Activated naive CD4-positive, alpha-beta T cell (primary cell): ENCODE data around the gene TTC21A.

Experiments
- DNase-seq, 4 experiments: peaks; one replicate each; lab custom pipeline; 2025; lab: John Stamatoyannopoulos, UW

TTC21A gene

DNA sequence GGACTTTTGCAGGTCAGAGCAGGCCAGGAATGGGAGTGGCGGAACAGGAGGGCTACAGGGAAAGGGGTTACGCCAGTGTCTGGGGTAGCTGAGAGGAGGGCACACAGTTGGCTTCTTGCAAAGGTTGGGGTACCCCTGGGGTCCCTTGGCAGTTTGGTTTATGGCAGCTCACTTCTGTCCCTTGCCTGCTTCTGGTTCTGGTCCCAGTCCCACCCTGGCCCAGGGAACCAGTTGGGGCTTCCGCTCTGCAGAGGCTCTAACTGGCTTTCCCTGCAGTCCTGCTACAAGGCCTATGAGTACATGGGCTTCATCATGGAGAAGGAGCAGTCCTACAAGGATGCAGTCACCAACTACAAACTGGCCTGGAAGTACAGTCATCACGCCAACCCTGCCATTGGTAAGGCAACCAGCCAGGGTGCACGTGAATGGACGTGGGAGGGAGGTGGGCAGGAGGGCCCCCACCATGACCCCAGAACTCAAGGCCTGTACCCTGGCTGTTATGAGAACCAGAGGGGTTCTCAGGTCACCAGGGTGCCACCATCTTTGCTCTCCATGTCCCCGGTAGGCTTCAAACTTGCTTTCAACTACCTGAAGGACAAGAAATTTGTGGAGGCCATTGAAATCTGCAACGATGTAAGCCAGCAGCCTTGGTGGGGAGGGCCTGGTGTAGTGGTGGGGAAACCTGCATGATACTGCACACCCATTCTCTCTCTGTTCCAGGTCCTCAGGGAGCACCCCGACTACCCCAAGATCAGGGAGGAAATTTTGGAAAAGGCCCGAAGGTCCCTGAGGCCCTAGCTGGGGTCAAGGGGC is 30.7 kb downstream of the TTC21A start:
- no peak for DNase-seq

DNA sequence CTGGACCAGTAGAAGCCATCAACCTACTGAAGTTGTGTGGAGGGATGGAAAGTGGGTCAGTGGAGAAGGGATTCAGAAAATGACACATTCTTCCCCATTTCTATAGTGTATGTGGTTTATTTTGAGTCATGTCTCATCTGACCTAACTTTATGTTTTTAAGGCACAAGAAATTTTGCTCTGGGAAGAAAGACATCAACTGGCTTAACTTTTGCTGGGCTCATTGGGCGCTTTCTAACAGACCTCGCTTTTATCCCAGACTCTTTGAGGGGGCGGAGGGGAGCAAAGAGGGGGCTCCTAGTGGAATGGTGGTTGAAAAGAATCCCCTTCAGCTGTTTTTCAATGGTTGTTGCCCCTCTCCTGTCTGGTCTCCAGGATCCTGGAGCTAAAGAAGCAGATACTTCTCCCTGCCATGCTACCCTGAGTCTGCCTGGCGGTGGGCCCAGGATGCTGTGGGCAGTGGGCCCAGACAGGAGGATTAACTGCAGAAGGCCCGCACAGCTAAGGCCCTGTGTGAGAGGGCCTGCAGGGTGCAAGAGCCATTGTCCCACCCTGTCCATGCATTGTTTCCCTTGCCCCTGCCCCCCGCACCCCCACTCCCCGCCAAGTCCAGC is 31.4 kb downstream of the TTC21A start:
- no peak for DNase-seq

DNA sequence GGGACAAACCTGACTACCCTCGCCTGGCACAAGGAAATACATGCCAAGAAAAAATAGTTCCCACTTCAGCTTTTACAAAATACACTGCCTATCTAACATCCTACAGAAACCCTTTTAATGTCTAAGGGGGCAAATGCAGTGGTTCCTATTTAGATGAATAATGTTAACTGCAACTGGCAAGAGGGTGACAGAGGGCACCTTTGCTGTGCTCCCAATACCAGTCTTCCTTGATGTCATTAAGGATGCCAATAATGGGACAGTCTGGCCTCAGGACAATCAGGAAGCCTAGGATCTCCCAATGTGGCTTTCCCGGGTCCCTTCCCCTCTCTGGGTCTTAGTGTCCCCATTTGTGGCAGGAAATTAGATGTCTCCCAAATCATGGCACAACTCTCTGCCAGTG is 32.0 kb downstream of the TTC21A start:
- no peak for DNase-seq

DNA sequence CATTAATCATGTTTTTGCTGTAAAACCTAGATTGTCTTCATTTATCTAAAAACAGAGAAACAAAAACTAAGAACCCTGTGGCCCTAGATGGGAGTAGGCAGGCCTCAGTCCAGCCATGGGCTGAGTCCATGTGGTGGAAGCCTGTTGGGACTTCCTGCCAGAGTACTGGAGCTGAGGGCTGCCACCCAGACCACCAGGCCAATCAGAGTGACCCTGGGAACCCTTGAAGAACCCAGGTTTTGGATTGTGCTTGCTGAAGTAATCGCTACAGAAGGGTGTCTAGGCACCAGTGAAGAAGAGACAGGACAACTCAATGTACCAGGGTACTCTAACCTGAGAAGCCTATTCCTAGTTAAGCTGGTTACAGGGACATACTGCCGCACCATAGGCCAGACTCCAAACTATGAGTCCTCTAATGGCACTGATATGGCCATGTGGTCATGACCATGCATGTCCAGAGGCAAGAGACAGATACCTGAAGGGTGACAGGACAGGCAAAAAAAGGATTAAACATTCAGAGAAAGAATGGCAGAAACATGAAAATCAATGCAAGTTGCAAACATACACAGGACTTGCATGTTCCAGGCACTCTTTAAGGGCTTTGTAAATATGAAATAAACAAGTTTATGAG is 33.0 kb downstream of the TTC21A start:
- DNase-seq, result no peak

DNA sequence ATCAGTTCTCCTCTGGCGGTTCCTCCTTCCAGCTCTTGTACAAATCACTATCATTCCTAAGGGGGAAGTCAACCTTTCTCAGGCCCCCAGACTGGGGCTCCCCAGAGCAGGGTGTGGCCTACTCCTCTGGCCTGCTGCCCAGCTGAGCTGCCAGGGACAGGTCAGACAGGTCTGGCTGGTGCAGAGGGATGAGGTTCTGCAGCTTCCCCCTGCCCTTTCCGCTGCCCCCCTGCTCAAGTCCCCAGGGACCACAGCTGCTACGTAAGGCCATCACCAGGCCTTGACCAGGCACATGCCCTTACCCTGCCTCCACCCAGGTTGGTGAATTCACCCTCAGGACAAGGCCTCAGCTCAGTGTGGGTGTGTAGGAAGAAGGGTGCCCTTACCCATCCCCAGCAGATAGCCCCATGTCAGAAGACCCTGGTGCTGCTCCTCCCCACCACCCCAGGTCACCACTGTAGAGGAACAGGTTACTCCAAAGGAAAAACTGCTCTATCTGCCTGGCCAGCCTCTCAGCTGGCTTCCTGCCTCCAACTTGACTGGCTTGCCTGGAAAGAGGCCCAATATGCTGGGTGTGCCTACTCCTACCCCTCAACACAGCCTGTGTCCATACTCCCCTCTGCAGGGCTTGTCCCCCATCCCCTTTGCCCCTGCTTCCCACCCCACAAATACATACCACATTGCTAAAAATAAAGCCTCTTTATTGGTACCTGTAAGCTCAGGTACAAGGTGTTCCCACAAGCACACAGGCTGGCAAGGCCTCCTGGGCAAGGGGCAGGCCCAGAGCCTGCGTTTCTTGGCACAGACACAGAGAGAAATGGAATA is 33.9 kb downstream of the TTC21A start:
- no peak for DNase-seq

DNA sequence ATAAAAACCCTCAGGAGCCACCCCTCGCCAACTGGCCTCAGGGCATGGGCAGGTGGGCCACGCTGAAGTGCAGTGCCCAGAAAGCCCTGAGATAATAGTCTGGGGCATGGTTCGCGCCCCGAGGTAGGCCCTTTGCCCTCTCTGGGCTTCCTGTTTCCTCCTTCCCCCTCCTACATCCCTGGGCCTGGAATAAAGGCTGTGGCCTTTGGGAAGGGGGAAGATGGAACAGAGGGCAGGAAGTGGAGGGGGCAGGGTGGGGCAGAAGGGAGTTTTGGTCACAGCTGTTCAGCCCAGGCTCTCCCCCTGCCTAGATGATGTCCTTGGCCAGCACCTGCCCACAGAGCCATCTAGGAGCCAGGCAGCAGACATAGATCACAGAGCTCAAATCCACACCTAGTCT is 34.6 kb downstream of the TTC21A start:
- no peak for DNase-seq

DNA sequence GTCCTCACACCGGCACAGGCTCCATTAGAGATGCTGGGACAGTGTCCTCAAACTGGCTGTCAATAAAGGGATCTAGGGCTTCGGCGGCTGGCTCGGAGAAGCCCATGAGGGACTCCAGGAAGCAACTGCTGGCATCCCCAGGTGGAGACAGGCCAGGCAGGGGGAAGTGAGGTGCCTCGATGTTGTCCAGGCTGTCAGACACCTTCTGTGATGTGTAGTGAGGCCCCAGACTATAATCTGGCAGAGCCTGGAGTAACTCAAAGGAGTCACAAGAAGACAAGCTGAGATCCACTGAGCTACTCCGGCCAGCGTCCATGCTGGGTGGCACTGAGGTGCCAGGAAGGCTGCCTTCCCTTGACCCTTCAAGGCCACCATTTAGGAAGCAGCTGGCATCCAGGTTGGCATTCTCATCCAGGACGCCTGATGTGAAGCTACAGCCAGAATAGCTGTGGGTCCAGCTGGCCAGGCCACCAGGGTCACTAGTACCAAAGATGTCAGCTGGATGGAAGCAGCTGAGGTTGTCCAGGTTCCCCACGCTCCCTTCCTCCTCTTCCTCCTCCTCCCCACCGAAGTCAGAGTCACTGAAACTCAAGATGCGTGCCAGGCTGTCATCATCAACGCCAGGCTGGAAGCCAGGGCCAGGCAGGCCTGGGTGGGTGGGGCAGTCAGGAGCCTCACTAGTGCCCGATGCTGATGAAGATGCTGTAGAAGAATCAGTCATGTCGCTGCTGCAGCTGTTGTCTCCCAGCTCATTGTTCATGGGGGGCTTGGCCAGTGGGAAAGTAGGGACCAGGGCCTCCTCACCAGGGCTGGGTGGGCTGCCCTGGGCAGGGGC is 35.8 kb downstream of the TTC21A start:
- no peak for DNase-seq

DNA sequence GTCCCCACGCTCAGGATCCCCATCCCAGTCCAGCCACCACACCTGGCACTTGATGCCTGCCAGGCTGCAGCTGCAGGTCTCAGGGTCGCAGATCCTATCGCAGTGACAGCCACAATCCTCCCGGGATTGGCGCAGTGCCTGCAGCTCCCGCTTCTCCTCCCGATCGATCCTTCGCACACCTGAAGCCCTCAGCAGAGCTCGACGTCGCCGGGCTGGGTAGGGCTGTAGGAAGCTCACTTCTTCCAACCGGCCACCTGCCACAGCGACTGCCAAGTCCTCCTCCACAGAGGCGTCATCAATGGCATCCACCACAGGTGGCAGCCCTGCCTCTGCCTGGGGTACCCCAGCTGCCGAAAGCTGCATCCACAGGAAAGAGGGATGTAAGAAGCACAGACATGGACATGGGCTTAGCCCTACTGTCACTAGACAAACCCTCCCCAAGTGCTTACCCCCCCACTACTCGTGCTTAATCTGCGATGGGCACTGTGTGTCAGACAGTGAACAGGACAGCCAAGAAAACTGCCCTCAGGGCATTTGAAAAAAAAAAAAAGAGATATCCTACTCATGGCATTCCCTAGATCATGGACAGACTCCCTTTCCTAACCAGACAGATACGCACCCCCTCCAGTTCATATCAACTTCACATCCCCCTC is 36.7 kb downstream of the TTC21A start:
- DNase-seq, result no peak

DNA sequence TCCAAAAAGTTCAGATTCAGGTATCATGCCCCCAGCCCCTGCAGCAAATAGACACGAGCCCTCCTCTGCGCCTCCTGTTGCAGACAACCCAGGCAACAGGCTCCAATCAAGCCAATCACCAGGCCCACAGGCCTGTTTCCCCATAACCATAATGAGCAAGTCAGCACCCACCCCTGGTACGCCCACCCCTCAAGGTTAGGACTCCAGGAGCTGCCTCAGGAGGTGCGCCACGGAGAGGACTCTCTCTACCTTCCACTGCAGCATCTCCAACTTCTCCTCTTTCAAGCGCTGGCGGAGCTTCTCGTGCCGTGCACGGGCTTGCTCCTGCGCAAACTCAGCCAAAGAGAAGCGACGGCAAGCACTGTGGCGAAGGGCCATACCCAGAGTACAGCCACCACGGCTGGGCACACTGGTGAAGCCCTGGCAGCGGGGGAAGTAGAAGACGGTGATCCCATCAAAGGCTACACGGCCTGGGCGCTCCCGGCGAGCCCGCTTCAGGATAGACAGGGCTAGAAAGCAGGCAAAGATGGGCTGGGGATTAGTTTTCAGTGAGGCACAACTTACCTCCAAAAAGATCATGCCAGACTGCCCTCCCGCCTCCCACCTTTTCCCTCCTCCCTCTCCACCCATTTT is 37.4 kb downstream of the TTC21A start:
- no peak for DNase-seq

DNA sequence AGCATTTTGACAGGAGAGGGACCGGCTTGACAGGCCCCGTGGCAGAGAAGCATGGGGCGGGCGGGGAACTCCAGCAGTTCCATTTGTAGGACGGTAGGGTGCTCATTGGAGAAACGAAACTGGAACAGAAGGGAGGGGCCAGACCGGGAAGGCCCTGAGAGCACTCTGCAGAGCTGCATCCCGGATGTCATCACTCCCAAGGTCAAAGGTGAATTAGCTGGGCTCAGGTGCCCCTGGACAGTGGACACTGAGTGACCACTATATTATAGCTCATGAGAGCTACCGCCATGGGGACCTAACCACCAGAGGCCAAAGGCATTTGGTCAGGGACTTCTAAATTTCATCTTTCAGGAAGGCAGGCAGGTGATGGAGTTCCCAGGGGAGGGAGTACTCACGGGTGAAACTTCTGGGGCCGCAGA is 38.6 kb downstream of the TTC21A start:
- DNase-seq, result no peak

DNA sequence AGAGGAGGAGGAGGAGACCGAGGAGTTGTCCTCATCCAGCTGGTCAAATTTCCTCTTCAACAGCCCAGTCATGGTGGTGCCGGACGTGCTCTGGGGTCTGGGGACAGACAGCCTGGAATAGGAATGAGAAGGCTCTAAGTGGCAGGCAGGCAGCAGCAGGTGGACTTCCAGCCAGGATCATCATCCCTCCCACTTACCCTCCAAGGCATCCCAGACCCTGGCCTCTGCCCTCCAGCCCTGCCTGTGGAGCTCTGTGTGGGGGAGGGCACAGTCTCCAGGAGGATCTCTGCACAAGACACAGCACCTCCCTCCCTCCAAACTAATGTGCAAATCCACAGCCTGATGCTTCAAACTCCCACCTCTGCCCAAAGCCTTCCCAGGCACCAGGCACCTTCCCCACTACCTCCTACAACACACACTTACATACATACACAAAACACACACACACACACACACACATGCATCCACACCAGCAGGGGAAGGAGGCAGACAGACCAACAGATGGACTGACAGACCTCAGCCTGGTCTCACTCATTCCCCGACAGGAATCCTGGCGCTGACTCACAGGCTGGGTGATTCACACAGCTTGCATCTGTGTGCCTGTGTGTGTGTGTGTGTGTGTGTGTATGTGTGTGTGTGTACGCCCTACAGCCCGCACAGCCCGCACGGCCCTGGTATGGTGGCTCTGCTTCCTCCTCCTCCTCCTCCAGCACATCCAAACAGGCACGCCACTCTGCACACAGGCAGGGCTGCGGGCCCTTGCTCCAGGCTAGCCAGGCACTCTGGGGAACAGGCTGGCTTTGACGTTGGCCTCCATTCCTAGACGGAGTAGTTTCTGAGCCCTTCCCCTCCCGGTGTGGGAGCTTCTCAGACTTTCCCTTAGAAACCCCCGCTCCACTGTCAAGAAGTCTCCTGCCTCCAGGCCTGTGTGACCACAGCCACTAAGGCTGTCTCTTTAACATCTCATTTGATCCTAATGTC is 39.4 kb downstream of the TTC21A start:
- DNase-seq, result peak; percentile 22 to 51 (median 34)

DNA sequence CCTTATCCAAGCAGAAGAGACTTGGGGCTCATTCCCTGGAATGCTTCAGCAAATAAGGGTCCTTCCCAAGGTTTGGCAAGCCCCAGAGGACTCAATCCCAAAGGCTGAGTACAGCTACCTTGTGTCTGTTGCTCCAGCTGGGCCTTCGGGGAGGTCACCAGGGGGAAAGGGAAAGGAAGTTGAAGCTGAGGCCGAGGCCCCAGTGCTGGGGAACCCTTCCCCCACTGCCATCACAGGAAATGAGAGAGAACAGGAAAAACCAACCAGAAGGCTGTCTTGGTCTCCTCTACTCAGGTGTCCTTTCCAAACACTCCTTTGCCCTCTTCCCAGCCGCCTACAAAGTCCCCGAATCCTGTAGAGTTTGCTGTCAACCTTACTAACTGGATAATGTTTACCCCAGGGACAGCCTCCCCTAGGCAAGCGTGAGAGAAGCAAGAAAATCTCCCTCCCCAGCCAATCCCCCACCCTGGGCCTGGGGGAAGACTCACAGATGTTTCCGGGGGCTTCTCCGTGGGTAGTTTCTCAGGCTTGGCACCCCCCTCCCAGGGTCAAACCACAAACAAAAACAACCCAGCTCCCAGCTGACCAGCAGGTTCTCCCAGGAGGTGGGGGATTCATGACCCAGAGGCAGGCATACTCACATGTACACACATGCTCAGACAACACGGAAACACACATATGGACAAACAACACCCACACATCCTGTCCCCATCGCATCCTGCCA is 40.4 kb downstream of the TTC21A start:
- DNase-seq, result no peak

DNA sequence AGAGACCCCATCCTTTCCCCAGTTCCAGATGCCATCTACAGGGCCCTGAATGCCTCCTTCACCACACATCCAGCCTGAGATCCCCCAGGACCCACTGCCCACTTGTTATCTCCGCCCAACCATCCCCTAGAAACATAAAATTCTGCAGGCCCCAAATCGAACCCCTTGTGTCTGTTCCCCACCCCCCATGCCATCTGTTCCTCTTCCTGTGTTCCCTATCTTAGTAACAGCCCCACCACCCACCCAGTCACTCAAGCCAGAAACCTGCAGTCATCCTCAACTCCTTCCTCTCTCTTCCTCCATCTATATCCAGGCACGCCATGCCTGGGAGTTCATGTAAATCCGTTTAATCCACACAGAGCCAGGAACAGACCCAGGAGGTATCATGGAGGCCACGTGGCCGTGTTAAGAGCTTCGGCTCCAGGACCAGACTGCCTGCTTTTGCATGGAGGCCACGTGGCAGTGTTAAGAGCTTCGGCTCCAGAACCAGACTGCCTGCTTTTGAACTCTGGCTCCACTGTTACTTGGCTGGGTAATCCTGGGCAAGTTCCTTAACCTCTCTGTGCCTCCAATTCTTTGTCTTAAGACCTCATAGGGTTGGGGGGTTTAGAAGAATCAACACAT is 41.1 kb downstream of the TTC21A start:
- no peak for DNase-seq

DNA sequence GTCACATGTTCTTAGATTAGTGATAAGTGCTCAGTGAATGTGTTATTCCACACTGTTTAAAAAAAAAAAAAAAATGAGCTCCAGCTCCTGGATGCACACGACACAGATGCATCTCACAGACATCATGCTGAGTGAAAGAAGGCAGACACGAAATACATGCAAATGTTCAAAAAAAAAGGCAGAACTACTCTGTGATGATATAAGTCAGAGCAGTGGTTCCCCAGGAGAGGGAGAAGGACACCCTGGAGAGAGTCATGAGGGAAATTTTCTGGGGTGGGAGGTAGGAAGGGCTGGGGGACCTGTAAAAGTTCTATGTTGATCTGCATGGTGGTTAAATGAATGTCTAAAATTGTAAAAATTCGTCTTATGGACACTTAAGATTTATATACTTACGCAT is 41.6 kb downstream of the TTC21A start:
- no peak for DNase-seq

DNA sequence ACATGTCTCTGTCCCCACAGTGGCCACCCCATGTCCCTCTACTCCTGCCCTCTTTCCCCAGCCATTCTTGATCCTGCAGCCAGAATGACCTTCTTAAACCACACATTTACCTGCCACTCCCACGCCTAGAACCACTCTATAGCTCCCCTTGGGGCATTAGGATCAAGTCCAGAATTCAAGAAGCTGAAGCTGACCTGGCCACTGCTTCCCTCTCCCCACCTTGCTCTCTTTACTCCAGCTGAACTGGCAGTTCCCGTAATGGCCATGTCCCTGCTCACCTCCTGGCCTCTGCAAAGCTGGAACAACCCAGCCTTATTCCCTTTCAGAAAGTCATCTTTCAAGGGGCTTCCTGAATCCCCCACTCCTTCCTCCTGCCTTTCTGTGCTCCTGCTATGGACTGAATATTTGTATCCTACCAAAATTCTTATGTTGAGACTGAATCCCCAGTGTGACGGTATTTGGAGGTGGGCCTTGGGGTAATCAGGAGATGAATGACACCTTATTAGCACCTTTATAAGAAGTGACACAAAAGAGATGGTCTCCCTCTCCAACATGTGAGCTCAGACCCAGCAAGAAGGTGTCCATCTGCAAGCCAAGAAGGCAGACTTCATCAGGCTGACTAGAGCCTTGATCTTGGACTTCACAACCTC is 42.1 kb downstream of the TTC21A start:
- no peak for DNase-seq

DNA sequence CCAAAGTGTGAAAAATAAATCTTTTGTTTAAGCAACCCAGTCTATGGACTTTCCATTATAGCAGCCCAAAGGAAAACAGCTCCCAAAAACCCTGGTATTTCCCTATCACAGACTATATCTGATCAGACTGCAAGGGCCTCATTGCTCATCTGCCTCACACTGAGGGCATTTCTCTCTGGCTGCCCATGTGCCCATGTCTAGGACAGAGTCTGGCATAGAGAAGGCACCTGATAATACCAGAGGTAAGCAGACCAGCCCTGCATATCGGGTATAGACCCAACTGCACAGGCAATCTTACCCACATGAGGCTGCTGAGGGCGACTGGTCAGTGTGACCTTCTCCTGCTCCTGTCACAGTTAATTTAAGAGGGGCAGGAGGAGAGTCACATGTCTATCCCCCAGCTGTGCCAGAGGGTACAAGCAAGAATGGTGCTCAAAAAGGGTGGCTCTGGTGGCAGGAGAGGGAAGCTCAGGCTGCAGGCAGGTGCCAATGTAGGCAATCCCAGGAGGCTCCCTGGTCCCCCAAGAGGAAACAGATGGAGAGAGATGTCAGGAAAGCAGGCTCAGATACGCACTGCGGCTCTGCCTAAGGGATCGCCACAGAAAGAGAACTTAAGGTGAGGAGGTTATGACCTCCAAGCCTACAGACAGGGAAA is 42.8 kb downstream of the TTC21A start:
- DNase-seq, result no peak
